Chondrocyte (in vitro differentiated cells): ENCODE measurements around the gene MYBPC2. TPM values are rescaled to one million over a fixed set of nuclear protein-coding genes. Genes with fewer than 3 reads are reported as not detected.
A peak's percentile ranks its signal among the peaks of the same experiment; 100 is the strongest.

Experiments used
- DNase-seq: peaks from one replicate; pipeline ENCODE4 v3.0.0; 2021; ENCODE audit warnings: mixed read lengths, low spot score
- H3K27ac Mint-ChIP-seq: one replicate; pipeline ENCODE4 v1.8.0; 2021; ENCODE audit warnings: mild to moderate bottlenecking, moderate library complexity, mixed read lengths; ENCODE audit not compliant: unreplicated experiment
- H3K27me3 Mint-ChIP-seq: 2 replicates; pipeline ENCODE4 v1.8.0; 2021; ENCODE audit warnings: low read depth, mixed read lengths
- H3K36me3 Mint-ChIP-seq: 2 replicates; pipeline ENCODE4 v1.8.0; 2021; ENCODE audit warnings: low read depth, mixed read lengths
- H3K4me1 Mint-ChIP-seq: 2 replicates; pipeline ENCODE4 v1.8.0; 2021; ENCODE audit warnings: low read depth, mild to moderate bottlenecking, mixed read lengths
- H3K4me3 Mint-ChIP-seq: one replicate; pipeline ENCODE4 v1.8.0; 2021; ENCODE audit warnings: mild to moderate bottlenecking, moderate library complexity, mixed read lengths; ENCODE audit not compliant: unreplicated experiment
- H3K9me3 Mint-ChIP-seq: 2 replicates; pipeline ENCODE4 v1.8.0; 2021; ENCODE audit warnings: low read depth, mixed read lengths
- total RNA-seq: library from RNA; stranded (reverse); gene quantifications from 3 replicates; pipeline ENCODE4 v1.2.1, GENCODE V29; 2021
- TF ChIP-seq, protein P1 (sequence below): fragments of 200-600 bp; sonication (generic); IDR thresholded peaks from 2 replicates; pipeline ENCODE4 v1.5.0; 2021; ENCODE audit warnings: antibody characterized with exemption, mild to moderate bottlenecking, moderate library complexity

Gene MYBPC2
- total RNA-seq, 1 donor from 2014 or later, result not detected

DNA sequence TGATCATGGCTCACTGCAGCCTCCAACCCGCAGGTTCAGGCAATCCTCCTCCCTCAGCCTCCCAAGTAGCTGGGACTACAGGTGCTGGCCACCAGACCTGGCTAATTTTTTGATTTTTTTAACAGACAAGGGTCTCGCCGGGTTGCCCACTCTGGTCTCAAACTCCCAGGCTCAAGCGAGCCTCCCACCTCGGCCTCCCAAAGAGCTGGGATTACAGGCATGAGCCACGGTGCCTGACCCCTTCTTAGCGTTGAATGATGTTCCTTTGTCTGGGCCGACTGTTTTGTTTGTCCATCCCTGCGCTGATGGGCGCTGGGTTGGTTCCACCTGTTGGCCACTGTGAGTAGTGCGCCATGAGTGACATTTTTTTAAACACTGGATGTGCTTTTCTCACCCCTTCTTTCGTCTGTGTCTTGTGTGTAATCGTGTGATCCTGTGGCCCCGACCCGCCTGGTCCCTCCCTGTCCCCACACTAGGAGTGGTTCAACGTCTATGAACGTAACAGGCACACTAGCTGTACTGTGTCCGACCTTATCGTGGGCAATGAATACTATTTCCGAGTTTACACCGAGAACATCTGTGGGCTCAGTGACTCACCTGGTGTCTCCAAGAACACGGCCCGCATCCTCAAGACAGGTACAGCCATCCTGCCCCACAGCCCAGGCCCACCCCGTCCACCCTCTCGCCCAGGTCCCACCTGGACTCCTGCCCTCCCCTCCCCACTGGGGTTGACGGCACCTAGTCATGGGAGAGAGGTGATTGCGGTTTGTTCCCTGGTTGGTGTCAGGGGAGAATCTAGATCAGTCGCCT, 28.6 kb downstream of the MYBPC2 start:
- H3K27ac Mint-ChIP-seq, result no peak overlapping the region
- no peak overlapping the region for H3K4me3 Mint-ChIP-seq
- H3K36me3 Mint-ChIP-seq, result no peaks in the 10 kb centered on the region
- no peak for DNase-seq
- peaks cover 9% of the 10 kb centered on the region for H3K27me3 Mint-ChIP-seq
- H3K4me1 Mint-ChIP-seq, result peaks cover 8% of the 10 kb centered on the region
- TF ChIP-seq, protein P1, sequence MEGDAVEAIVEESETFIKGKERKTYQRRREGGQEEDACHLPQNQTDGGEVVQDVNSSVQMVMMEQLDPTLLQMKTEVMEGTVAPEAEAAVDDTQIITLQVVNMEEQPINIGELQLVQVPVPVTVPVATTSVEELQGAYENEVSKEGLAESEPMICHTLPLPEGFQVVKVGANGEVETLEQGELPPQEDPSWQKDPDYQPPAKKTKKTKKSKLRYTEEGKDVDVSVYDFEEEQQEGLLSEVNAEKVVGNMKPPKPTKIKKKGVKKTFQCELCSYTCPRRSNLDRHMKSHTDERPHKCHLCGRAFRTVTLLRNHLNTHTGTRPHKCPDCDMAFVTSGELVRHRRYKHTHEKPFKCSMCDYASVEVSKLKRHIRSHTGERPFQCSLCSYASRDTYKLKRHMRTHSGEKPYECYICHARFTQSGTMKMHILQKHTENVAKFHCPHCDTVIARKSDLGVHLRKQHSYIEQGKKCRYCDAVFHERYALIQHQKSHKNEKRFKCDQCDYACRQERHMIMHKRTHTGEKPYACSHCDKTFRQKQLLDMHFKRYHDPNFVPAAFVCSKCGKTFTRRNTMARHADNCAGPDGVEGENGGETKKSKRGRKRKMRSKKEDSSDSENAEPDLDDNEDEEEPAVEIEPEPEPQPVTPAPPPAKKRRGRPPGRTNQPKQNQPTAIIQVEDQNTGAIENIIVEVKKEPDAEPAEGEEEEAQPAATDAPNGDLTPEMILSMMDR, result peak; percentile 86
- no peaks in the 10 kb centered on the region for H3K9me3 Mint-ChIP-seq

DNA sequence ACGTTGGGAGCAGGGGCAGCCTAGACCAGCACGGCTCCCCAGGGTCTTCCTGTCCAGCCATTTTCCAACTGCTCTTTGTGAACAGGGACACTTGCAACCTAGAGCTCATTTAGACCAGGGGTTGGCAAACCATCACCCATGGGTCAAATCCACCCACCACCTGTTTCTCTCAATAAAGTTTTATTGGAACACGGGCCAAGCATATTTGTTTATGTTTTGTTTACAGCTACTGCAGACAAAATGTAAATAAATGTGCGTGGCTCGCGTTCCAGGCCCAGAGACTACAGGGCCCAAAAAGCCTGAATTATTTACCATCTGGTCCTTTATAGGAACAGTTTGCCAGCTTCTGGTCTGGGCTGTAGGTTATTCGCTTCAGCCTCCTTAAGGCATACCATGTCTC, 30.3 kb downstream of the MYBPC2 start:
- Mint-ChIP-seq H3K36me3 (no peaks in the 10 kb centered on the region), H3K9me3 (no peaks in the 10 kb centered on the region), H3K27ac (no peak overlapping the region), H3K4me1 (peaks cover 8% of the 10 kb centered on the region), H3K4me3 (no peak overlapping the region), H3K27me3 (peaks cover 3% of the 10 kb centered on the region)
- no peak for DNase-seq
- TF ChIP-seq, protein P1, result no peak

DNA sequence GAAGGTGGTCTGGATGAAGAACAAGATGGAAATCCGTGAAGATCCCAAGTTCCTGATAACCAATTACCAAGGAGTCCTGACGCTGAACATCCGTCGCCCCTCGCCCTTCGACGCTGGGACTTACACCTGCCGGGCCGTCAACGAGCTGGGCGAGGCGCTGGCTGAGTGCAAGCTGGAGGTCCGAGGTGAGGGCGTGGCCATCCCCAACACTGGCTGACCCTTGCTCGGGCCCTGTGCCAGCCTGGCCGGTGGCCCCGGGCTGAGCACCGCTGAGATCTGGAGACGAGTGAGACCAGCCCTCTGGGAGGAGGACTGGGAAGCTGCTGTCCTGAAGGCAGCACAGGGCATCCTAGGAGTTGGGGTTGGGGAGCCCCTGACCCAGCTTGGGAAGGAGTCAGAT, 31.7 kb downstream of the MYBPC2 start:
- no peak overlapping the region for H3K27ac Mint-ChIP-seq
- DNase-seq, result no peak
- peaks cover 8% of the 10 kb centered on the region for H3K4me1 Mint-ChIP-seq
- H3K27me3 Mint-ChIP-seq, result peaks cover 6% of the 10 kb centered on the region
- H3K4me3 Mint-ChIP-seq, result no peak overlapping the region
- TF ChIP-seq, protein P1, result no peak
- no peaks in the 10 kb centered on the region for H3K36me3 Mint-ChIP-seq
- H3K9me3 Mint-ChIP-seq, result no peaks in the 10 kb centered on the region

DNA sequence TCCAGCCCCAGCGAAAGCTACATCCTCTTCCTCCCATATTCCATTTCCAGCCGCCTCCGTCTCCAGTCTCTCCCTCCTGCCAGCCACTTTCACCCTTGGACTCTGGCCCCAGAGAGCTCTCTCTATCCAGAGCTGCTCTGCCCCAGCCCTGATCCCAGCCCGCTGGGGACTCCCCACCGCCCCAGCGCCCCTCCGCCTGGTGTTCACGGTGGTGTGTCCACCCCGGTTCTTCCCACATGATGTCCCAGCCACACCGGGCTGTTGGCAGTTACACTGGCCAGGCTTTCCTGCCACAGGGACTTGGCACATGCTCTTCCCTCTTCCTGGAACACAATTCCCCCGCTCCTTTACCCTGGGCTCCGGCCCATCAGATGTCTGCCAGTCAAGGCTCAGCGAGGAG, 32.3 kb downstream of the MYBPC2 start:
- peaks cover 6% of the 10 kb centered on the region for H3K27me3 Mint-ChIP-seq

DNA sequence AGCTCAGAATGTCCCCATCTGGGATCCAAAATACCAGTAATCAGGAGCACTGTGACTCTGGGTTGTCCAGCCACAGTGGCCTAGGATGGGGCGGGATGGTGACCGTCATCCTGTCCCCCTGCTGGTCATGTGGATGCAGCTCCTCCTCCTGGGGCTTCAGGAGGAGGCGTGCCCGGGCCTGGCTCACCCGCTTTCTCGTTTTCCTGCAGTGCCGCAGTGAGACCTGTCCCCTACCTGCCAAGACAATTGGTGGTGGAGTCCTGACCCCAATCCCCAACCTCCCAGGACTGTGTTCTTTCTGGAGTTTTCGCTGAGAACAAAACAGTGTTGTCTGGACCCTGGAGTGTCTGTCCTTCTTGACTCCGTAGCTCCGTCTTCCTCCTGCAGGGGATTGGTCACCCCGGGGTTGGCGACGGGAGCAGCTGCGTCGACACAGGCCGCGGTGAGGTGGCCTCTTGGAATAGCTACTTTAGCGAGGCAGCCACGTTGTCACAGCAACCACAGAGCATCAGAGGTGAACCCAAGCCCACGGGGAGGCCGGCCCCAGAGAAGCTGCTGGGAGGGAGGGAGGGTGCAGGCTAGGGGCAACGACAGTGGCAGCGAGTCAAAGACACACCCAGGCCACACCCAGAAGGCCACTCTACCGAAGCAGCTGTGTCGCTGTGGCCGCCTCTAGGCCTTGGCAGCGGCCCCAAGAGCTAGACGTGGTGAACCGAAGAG, 33.5 kb downstream of the MYBPC2 start:
- Mint-ChIP-seq H3K27me3 (peaks cover 5% of the 10 kb centered on the region), H3K4me1 (peaks cover 3% of the 10 kb centered on the region), H3K9me3 (no peaks in the 10 kb centered on the region), H3K4me3 (no peak overlapping the region), H3K36me3 (no peaks in the 10 kb centered on the region), H3K27ac (no peak overlapping the region)
- no peak for DNase-seq
- TF ChIP-seq, protein P1, result peak; percentile 43

More for the DNA sequence above, 32.3 kb downstream of the MYBPC2 start:
- no peaks in the 10 kb centered on the region for H3K36me3 Mint-ChIP-seq
- DNase-seq, result no peak
- H3K9me3 Mint-ChIP-seq, result no peaks in the 10 kb centered on the region
- peaks cover 8% of the 10 kb centered on the region for H3K4me1 Mint-ChIP-seq
- TF ChIP-seq, protein P1, result no peak
- no peak overlapping the region for H3K27ac Mint-ChIP-seq
- no peak overlapping the region for H3K4me3 Mint-ChIP-seq
